CD4-positive, alpha-beta memory T cell (primary cell): Measurements from ENCODE around the gene KLK15. TPM values are rescaled to one million over a fixed set of nuclear protein-coding genes. Genes with fewer than 3 reads are reported as not detected.
A peak's percentile ranks its signal among the peaks of the same experiment; 100 is the strongest.

Experiments
- CTCF ChIA-PET: fragments of 350-600 bp; sonication (Branson Sonifier 250); formaldehyde crosslinking; loops from one replicate; lab custom pipeline; 2021; ENCODE audit warnings: inconsistent platforms; ENCODE audit not compliant: partially characterized antibody; lab: Charles Lee
- POLR2A ChIA-PET: fragments of 350-600 bp; sonication (Branson Sonifier 250); formaldehyde crosslinking; loops from one replicate; lab custom pipeline; 2021; ENCODE audit not compliant: partially characterized antibody; lab: Charles Lee
- DNase-seq, 5 donors: peaks; one replicate each; pipeline versions ENCODE4 v3.0.0 to v3.0.0-alpha.2; 2020 to 2022; ENCODE audit warnings: mixed read lengths in 1 of 5
- H3K27ac ChIP-seq: one replicate; pipeline ENCODE4 v1.7.0; 2013; ENCODE audit warnings: low read depth, low read length
- H3K27me3 ChIP-seq: 2 replicates; pipeline ENCODE4 v1.7.0; 2013; ENCODE audit warnings: mild to moderate bottlenecking, low read length, moderate library complexity; ENCODE audit not compliant: insufficient read depth
- H3K36me3 ChIP-seq: 2 replicates; pipeline ENCODE4 v1.7.0; 2013; ENCODE audit warnings: mild to moderate bottlenecking, low read length, moderate library complexity; ENCODE audit not compliant: insufficient read depth
- H3K4me1 ChIP-seq: 2 replicates; pipeline ENCODE4 v1.7.0; 2013; ENCODE audit warnings: mild to moderate bottlenecking, low read length, moderate library complexity; ENCODE audit not compliant: insufficient read depth
- H3K4me3 ChIP-seq, 2 donors: one replicate each; pipeline ENCODE4 v1.7.0; 2013; ENCODE audit warnings: low read length in 2 of 2, mild to moderate bottlenecking in 1 of 2
- H3K9me3 ChIP-seq, 2 donors: one replicate each; pipeline ENCODE4 v1.7.0; 2013; ENCODE audit warnings: low read length in 2 of 2, control low read depth in 1 of 2; ENCODE audit not compliant: control insufficient read depth in 1 of 2
- H3K27ac Mint-ChIP-seq, 7 donors: one replicate each; pipeline ENCODE4 v1.8.0; 2020 to 2021; ENCODE audit warnings: mixed read lengths in 7 of 7, mild to moderate bottlenecking in 6 of 7, inconsistent platforms in 3 of 7, moderate library complexity in 3 of 7
- H3K27me3 Mint-ChIP-seq, 2 donors: one replicate each; pipeline ENCODE4 v1.8.0; 2020 to 2021; ENCODE audit warnings: mixed read lengths in 2 of 2
- H3K36me3 Mint-ChIP-seq, 2 donors: one replicate each; pipeline ENCODE4 v1.8.0; 2020 to 2021; ENCODE audit warnings: mixed read lengths in 2 of 2, inconsistent platforms in 1 of 2, mild to moderate bottlenecking in 1 of 2
- H3K4me1 Mint-ChIP-seq, 4 donors: one replicate each; pipeline ENCODE4 v1.8.0; 2020 to 2021; ENCODE audit warnings: mixed read lengths in 4 of 4, mild to moderate bottlenecking in 1 of 4
- H3K4me3 Mint-ChIP-seq, 8 donors: one replicate each; pipeline ENCODE4 v1.8.0; 2020 to 2021; ENCODE audit warnings: mixed read lengths in 8 of 8, mild to moderate bottlenecking in 7 of 8, moderate library complexity in 6 of 8, inconsistent platforms in 3 of 8
- H3K9me3 Mint-ChIP-seq, 8 donors: one replicate each; pipeline ENCODE4 v1.8.0; 2020 to 2021; ENCODE audit warnings: mixed read lengths in 8 of 8, mild to moderate bottlenecking in 5 of 8, inconsistent platforms in 3 of 8, moderate library complexity in 1 of 8
- intact Hi-C: fragments of 100-400 bp; cut with micrococcal nuclease; formaldehyde crosslinking; loops from one replicate; pipeline ENCODE4 v1.15.1; 2023
- polyA plus RNA-seq, 2 donors: library from polyadenylated mRNA; unstranded; fragments of 300-500 nt; fragmentation: Illumina TruSeq; gene quantifications; one replicate each; pipeline ENCODE4 v1.2.3, GENCODE V29; 2021
- total RNA-seq, 2 experiments: library from RNA; stranded (reverse); gene quantifications; one replicate each; pipeline ENCODE4 v1.2.3, GENCODE V29; 2021

Gene KLK15
- total and polyA plus RNA-seq, 4 experiments from 2014 or later = not detected

DNA sequence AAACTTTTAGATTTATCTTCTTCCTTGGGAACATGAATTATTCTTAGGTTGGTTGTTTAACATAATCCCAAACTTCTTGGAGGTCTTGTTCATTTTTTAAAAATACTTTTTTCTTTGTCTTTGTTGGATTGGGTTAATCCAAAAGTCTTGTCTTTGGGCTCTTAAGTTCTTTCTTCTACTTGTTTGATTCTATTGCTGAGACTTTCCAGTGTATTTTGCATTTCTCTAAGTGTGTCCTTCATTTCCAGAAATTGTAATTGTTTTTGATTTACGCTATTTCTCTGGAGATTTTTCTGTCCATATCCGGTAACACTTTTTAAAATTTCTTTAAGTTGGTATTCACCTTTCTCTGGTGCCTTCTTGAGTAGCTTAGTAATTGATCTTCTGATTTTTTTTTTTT, 9.8 kb upstream of the KLK15 start:
- DNase-seq = no peak
- Mint-ChIP-seq H3K36me3 (peaks cover 0 to 8% of the 10 kb centered on the region in 2 donors), H3K27ac (no peak overlapping the region), H3K4me1 (no peaks in the 10 kb centered on the region), H3K9me3 (peaks cover 0 to 36% (median 22%) of the 10 kb centered on the region in 8 donors), H3K27me3 (peaks cover 13 to 18% of the 10 kb centered on the region in 2 donors), H3K4me3 (no peak overlapping the region)
- Histone ChIP-seq H3K9me3 (no peaks in the 10 kb centered on the region), H3K27me3 (no peaks in the 10 kb centered on the region), H3K4me1 (no peaks in the 10 kb centered on the region), H3K4me3 (no peak overlapping the region), H3K27ac (no peak overlapping the region), H3K36me3 (no peaks in the 10 kb centered on the region)
- ChIA-PET POLR2A (no interaction called here), CTCF (no interaction called here)
- intact Hi-C loops = no loop called here

- DNase-seq = no peak
- Histone ChIP-seq H3K4me3 (no peak overlapping the region), H3K27me3 (no peaks in the 10 kb centered on the region), H3K4me1 (no peaks in the 10 kb centered on the region), H3K27ac (no peak overlapping the region), H3K36me3 (no peaks in the 10 kb centered on the region), H3K9me3 (no peaks in the 10 kb centered on the region)
- Mint-ChIP-seq H3K36me3 (peaks cover 3 to 8% of the 10 kb centered on the region in 2 donors), H3K4me1 (peaks cover 0 to 4% (median under 1%) of the 10 kb centered on the region in 4 donors), H3K27ac (no peak overlapping the region), H3K9me3 (peaks cover 0 to 36% (median 21%) of the 10 kb centered on the region in 8 donors), H3K27me3 (peaks cover 18 to 23% of the 10 kb centered on the region in 2 donors), H3K4me3 (no peak overlapping the region)
- intact Hi-C loops = no loop called here
- CTCF ChIA-PET = no interaction called here
- POLR2A ChIA-PET = no interaction called here
These were observed 8.8 kb upstream of the KLK15 start for GRCh38 chr19:50842130-50842529.

DNA sequence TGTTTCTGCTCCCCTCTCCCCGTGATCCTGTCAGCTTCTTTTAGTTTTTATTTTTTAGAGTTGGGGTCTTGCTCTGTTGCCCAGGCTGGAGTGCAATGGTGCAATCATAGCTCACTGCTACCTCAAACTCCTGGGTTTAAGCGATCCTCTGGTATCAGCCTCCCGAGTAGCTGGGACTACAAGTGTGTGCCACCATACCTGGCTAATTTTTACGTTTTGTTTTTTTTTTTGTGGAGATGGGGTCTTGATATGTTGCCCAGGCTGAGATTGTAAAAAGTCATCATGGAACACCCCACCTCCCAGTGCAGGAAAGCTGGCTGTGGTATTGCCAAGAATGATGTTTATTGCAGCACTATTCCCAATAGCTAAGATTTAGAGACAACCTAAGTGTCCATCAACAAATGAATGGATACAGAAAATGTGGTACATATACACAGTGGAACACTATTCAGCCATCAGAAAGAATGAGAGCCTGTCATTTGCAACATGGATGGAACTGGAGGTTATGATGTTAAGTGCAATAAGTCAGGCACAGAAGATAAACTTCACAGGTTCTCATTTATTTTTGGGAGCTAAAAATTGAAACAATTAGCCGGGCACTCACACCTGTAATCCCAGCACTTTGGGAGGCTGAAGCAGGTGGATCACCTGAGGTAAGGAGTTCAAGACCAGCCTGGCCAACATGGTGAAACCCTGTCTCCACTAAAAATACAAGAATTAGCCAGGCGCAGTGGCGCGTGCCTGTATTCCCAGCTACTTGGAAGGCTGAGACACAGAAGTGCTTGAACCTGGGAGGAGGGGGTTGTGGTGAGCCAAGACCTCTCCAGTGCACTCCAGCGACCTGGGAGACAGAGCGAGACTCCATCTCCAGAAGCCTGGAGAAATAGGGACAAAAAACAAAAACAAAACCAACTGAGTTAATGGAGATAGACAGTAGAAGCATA, 6.6 kb upstream of the KLK15 start:
- H3K4me1 Mint-ChIP-seq = peaks cover 6 to 16% (median 10%) of the 10 kb centered on the region in 4 donors
- Histone ChIP-seq H3K27me3 (no peaks in the 10 kb centered on the region), H3K27ac (no peak overlapping the region), H3K4me1 (peaks cover 13% of the 10 kb centered on the region), H3K36me3 (no peaks in the 10 kb centered on the region), H3K9me3 (no peaks in the 10 kb centered on the region), H3K4me3 (no peak overlapping the region)
- H3K27me3 Mint-ChIP-seq = peaks cover 28 to 33% of the 10 kb centered on the region in 2 donors
- H3K9me3 Mint-ChIP-seq = peaks cover 0 to 30% (median 20%) of the 10 kb centered on the region in 8 donors
- H3K4me3 Mint-ChIP-seq = no peak overlapping the region
- intact Hi-C loops = no loop called here
- CTCF ChIA-PET = no interaction called here
- no peak overlapping the region for H3K27ac Mint-ChIP-seq
- POLR2A ChIA-PET = no interaction called here
- DNase-seq = no peak
- peaks cover 3 to 8% of the 10 kb centered on the region in 2 donors for H3K36me3 Mint-ChIP-seq

GRCh38 chr19:50838239-50838638, 4.9 kb upstream of the KLK15 start:
- no peaks in the 10 kb centered on the region for H3K36me3 ChIP-seq
- Mint-ChIP-seq H3K4me1 (peaks cover 6 to 16% (median 11%) of the 10 kb centered on the region in 4 donors), H3K27ac (no peak overlapping the region), H3K4me3 (peak overlapping the region in 1 of 8 donors; percentile 43), H3K27me3 (peaks cover 28 to 37% of the 10 kb centered on the region in 2 donors), H3K36me3 (peaks cover 0 to 3% of the 10 kb centered on the region in 2 donors), H3K9me3 (peaks cover 0 to 16% (median 6%) of the 10 kb centered on the region in 8 donors)
- no peak overlapping the region for H3K4me3 ChIP-seq
- H3K9me3 ChIP-seq = no peaks in the 10 kb centered on the region
- H3K27me3 ChIP-seq = peaks cover 4% of the 10 kb centered on the region
- CTCF ChIA-PET = no interaction called here
- POLR2A ChIA-PET = no interaction called here
- no peak for DNase-seq
- intact Hi-C loops = no loop called here
- no peak overlapping the region for H3K27ac ChIP-seq
- H3K4me1 ChIP-seq = peaks cover 15% of the 10 kb centered on the region

- Mint-ChIP-seq H3K4me1 (peaks cover 6 to 16% (median 11%) of the 10 kb centered on the region in 4 donors), H3K9me3 (peaks cover 0 to 10% (median 1%) of the 10 kb centered on the region in 8 donors), H3K36me3 (peaks cover 0 to 3% of the 10 kb centered on the region in 2 donors), H3K4me3 (peak overlapping the region in 5 of 8 donors; percentile 3 to 87 (median 37)), H3K27ac (no peak overlapping the region), H3K27me3 (peaks cover 29 to 42% of the 10 kb centered on the region in 2 donors)
- DNase-seq = no peak
- POLR2A ChIA-PET = no interaction called here
- Histone ChIP-seq H3K27ac (no peak overlapping the region), H3K4me3 (no peak overlapping the region), H3K4me1 (peaks cover 15% of the 10 kb centered on the region), H3K36me3 (no peaks in the 10 kb centered on the region), H3K27me3 (peaks cover 6% of the 10 kb centered on the region), H3K9me3 (no peaks in the 10 kb centered on the region)
- CTCF ChIA-PET = no interaction called here
- intact Hi-C loops = no loop called here
These were observed 3.9 kb upstream of the KLK15 start for GRCh38 chr19:50837300-50837699.

- Histone ChIP-seq H3K27me3 (peaks cover 6% of the 10 kb centered on the region), H3K4me1 (peaks cover 15% of the 10 kb centered on the region), H3K36me3 (no peaks in the 10 kb centered on the region), H3K9me3 (no peaks in the 10 kb centered on the region), H3K27ac (no peak overlapping the region), H3K4me3 (no peak overlapping the region)
- ChIA-PET POLR2A (no interaction called here), CTCF (no interaction called here)
- intact Hi-C loops = no loop called here
- Mint-ChIP-seq H3K4me3 (peak overlapping the region in 7 of 8 donors; percentile 76 to 91 (median 87)), H3K9me3 (peaks cover 0 to 10% (median 0%) of the 10 kb centered on the region in 8 donors), H3K4me1 (peaks cover 6 to 16% (median 11%) of the 10 kb centered on the region in 4 donors), H3K36me3 (peaks cover 0 to 3% of the 10 kb centered on the region in 2 donors), H3K27me3 (peaks cover 29 to 42% of the 10 kb centered on the region in 2 donors), H3K27ac (peak overlapping the region in 1 of 7 donors; percentile 30)
- no peak for DNase-seq
These were observed 3.3 kb upstream of the KLK15 start for GRCh38 chr19:50836543-50837195.
